ENCODE measurements around the gene DNAJC5. TPM values are rescaled to one million over a fixed set of nuclear protein-coding genes. Genes with fewer than 3 reads are reported as not detected.

DNAJC5 gene
- total and polyA plus RNA-seq, 9 of the 15 experiments (the other 6 are each of a cell fraction or from before 2014, with no cell fraction given), result 0.95 to 42.8 (median 23.4) TPM

- no peak for TF ChIP-seq THRB (CRISPR knock-in tag; conservative IDR thresholded peaks at IDR 0.05)
- peak; percentile 80 for TF ChIP-seq EGR1 (conservative IDR thresholded peaks at IDR 0.05)
- TF ChIP-seq ESRRA (IDR thresholded peaks at IDR 0.05; ENCODE audit: borderline replicate concordance, low read depth), result peak; percentile 53; the same call in 1 of the 2 replicates
Measured at GRCh38 chr20:63978319-63979228, 83.6 kb downstream of the DNAJC5 start (continued).

GRCh38 chr20:63979229-63979556 lies 84.3 kb downstream of the DNAJC5 start:
- Histone ChIP-seq H3K36me3 (ENCODE audit: control insufficient read depth, insufficient read depth, low read length) (peaks cover 28% of the 10 kb centered on the region; the same call in 2 of the 3 replicates), H3K4me1 (replicated peaks in 1 of 2; ENCODE audit: control insufficient read depth in 2 of 2, insufficient read depth in 2 of 2, low read length in 2 of 2) (peaks cover 27 to 60% of the 10 kb centered on the region in 2 experiments), H3K9ac (ENCODE audit: insufficient read depth in 1 of 2, low read depth in 2 of 2, low read length in 2 of 2) (peak overlapping the region; percentile 72 to 92), H3K9me3 (replicated peaks; ENCODE audit: control insufficient read depth, insufficient read depth, low read depth, low read length) (no peaks in the 10 kb centered on the region), H3K79me2 (ENCODE audit: control insufficient read depth, insufficient read depth, low read length) (peaks cover 29% of the 10 kb centered on the region), H3K4me3 (peak overlapping the region; percentile 100), H2AFZ (ENCODE audit: low read depth, low read length) (peak overlapping the region; percentile 79), H3K9me1 (ENCODE audit: control insufficient read depth, insufficient read depth, low read length) (peaks cover 3% of the 10 kb centered on the region), H3K4me2 (ENCODE audit: insufficient read depth, low read length) (peak overlapping the region; percentile 99), H3K27me3 (ENCODE audit: control insufficient read depth in 2 of 2, insufficient read depth in 2 of 2, low read length in 2 of 2) (no peaks in the 10 kb centered on the region), H3K27ac (ENCODE audit: extremely low read depth, low read depth, low read length) (peak overlapping the region; percentile 83), H4K20me1 (replicated peaks; ENCODE audit: control insufficient read depth, insufficient read depth, low read length) (no peaks in the 10 kb centered on the region)
- whole genome bisulfite sequencing (ENCODE audit: insufficient coverage, low coverage, missing lambda C conversion rate), result 0% methylated on average over 4 of the region's 47 CpGs
- no peak for FAIRE-seq
- intact Hi-C loops (cut with micrococcal nuclease) (loop anchor here (5.0 to 10.0 kb wide), 3 partner anchors 73 to 194 kb away; partner anchors contain the start of genes ABHD16B and TPD52L2), in situ Hi-C loops (cut with MboI) (no loop called here)
- CTCF ChIA-PET (ENCODE audit: low intra/inter-chr PET ratio), result interaction anchor here (0.7 kb wide), 1 partner anchor 26 kb away, joined by 4 read pairs; no protein-coding TSS in a partner anchor
- POLR2A ChIA-PET, result interaction anchor here (0.6 kb wide), 1 partner anchor 455 kb away, joined by 3 read pairs; no protein-coding TSS in a partner anchor
- ATAC-seq, result no peak
- TF ChIP-seq ATF7 (IDR thresholded peaks at IDR 0.05), result no peak
- no peak for TF ChIP-seq POLR2B (IDR thresholded peaks at IDR 0.05; ENCODE audit: low read depth, partially characterized antibody)
- no peak for TF ChIP-seq NR2C2 (CRISPR knock-in tag; IDR thresholded peaks at IDR 0.05)
- TF ChIP-seq NR2C2 (tag; IDR thresholded peaks at IDR 0.05), result 0 out of 2 replicates have a peak, but pooled peaks have one; percentile 14
- peak; percentile 37; the same call in 1 of the 2 replicates for TF ChIP-seq PHF8 (IDR thresholded peaks at IDR 0.05; ENCODE audit: borderline replicate concordance, low read length)
- TF ChIP-seq EP300 (IDR thresholded peaks at IDR 0.05; ENCODE audit: low read length), result no peak
- TF ChIP-seq DNMT1 (IDR thresholded peaks at IDR 0.05), result no peak
- TF ChIP-seq HNRNPLL (IDR thresholded peaks at IDR 0.05; ENCODE audit: low read depth, low read length, poor library complexity, severe bottlenecking), result no peak
- TF ChIP-seq RBFOX2 (IDR thresholded peaks at IDR 0.05; ENCODE audit: low read depth, low read length), result peak; percentile 0; the same call in 1 of the 2 replicates
- DNase-seq (ENCODE audit: extremely low read depth in 1 of 4, low spot score in 3 of 4), result peak in 1 of 4 experiments; percentile 41
- BruUV-seq (replicated peaks), result no TSS peak
